Keratinocyte (primary cell): Measurements from ENCODE around the gene DHRSX. TPM values are rescaled to one million over a fixed set of nuclear protein-coding genes. Genes with fewer than 3 reads are reported as not detected.

Experiments used
- DNase-seq: peaks from one replicate; pipeline ENCODE4 v3.0.0-alpha.2; 2011; ENCODE audit warnings: low read depth, missing footprints, low spot score
- FAIRE-seq: peaks from 2 replicates; lab custom pipeline; 2011; peaks lifted over from hg19 to GRCh38; lab: Jason Lieb, UNC
- H2AFZ ChIP-seq: 2 replicates; pipeline ENCODE4 v1.6.0; 2012; ENCODE audit warnings: low read length, control low read depth, inconsistent platforms; ENCODE audit not compliant: control insufficient read depth
- H3K27ac ChIP-seq: 2 replicates; pipeline ENCODE4 v1.5.1; 2011; ENCODE audit warnings: low read length; ENCODE audit not compliant: control insufficient read depth, insufficient read depth
- H3K27me3 ChIP-seq: 3 replicates; pipeline ENCODE4 v1.6.0; 2011; ENCODE audit warnings: low read length; ENCODE audit not compliant: control insufficient read depth, insufficient read depth; ENCODE audit errors: extremely low read depth
- H3K36me3 ChIP-seq, 2 experiments: 2 replicates in 1 of 2; 3 replicates in 1 of 2; pipeline ENCODE4 v1.5.1; 2011; ENCODE audit warnings: low read length in 2 of 2, mild to moderate bottlenecking in 1 of 2; ENCODE audit not compliant: control insufficient read depth in 2 of 2, insufficient read depth in 2 of 2; ENCODE audit errors: extremely low read depth in 1 of 2
- H3K4me1 ChIP-seq: 3 replicates; pipeline ENCODE4 v1.5.1; 2011; ENCODE audit warnings: low read length; ENCODE audit not compliant: control insufficient read depth, insufficient read depth; ENCODE audit errors: extremely low read depth
- H3K4me2 ChIP-seq: 3 replicates; pipeline ENCODE4 v1.6.0; 2011; ENCODE audit warnings: low read depth, low read length; ENCODE audit not compliant: control insufficient read depth, insufficient read depth; ENCODE audit errors: extremely low read depth
- H3K4me3 ChIP-seq, 3 experiments: fragments of 200-600 bp in 1 of 3; sonication (generic) in 1 of 3; 2 replicates in 2 of 3; 3 replicates in 1 of 3; pipeline ENCODE4 v1.5.1; 2011 to 2016; ENCODE audit warnings: low read length in 3 of 3, mild to moderate bottlenecking in 3 of 3, control low read depth in 2 of 3, inconsistent platforms in 1 of 3, low read depth in 1 of 3, mixed read lengths in 1 of 3, mixed run types in 1 of 3, moderate library complexity in 1 of 3; ENCODE audit not compliant: control insufficient read depth in 2 of 3, insufficient read depth in 2 of 3; ENCODE audit errors: extremely low read depth in 1 of 3
- H3K79me2 ChIP-seq: 2 replicates; pipeline ENCODE4 v1.6.0; 2012; ENCODE audit warnings: low read length; ENCODE audit not compliant: control insufficient read depth, insufficient read depth
- H3K9ac ChIP-seq: 3 replicates; pipeline ENCODE4 v1.6.0; 2011; ENCODE audit warnings: low read length; ENCODE audit not compliant: control insufficient read depth, insufficient read depth; ENCODE audit errors: extremely low read depth
- H3K9me1 ChIP-seq: 3 replicates; pipeline ENCODE4 v1.6.0; 2011; ENCODE audit warnings: low read length; ENCODE audit not compliant: control insufficient read depth, insufficient read depth; ENCODE audit errors: extremely low read depth
- H3K9me3 ChIP-seq: 2 replicates; pipeline ENCODE4 v1.5.1; 2012; ENCODE audit warnings: low read depth, low read length; ENCODE audit not compliant: control insufficient read depth
- H4K20me1 ChIP-seq: 3 replicates; pipeline ENCODE4 v1.6.0; 2011; ENCODE audit warnings: low read length; ENCODE audit not compliant: control insufficient read depth, insufficient read depth; ENCODE audit errors: extremely low read depth
- EZH2 ChIP-seq: IDR thresholded peaks from one replicate; pipeline ENCODE4 v1.6.1; 2012; ENCODE audit warnings: inconsistent platforms, mild to moderate bottlenecking, low read length, moderate library complexity
- dilution Hi-C: fragments of 300-500 bp; cut with MboI; formaldehyde crosslinking; loops from one replicate; pipeline ENCODE4 v1.7.0; 2020; ENCODE audit warnings: low sequenced_read_pairs; ENCODE audit not compliant: extremely low pct_ligation_motif_present
- polyA plus RNA-seq, 5 experiments: library from polyadenylated mRNA; depleted of rRNA in 3 of 5; stranded (reverse) in 3 of 5; stranded (forward) in 1 of 5; unstranded in 1 of 5; fragments of >200 nt; gene quantifications; 1 replicate in 1 of 5; 2 replicates in 3 of 5; 3 replicates in 1 of 5; pipeline versions ENCODE4 v1.2.1 to v1.2.3, GENCODE V29; 2011 to 2012; ENCODE audit warnings: missing spikeins in 2 of 5, low read depth in 1 of 5, low replicate concordance in 1 of 5
- TF ChIP-seq, protein P1 (sequence below), 3 experiments: IDR thresholded peaks in 1 of 3; conservative IDR thresholded peaks in 1 of 3; optimal IDR thresholded peaks in 1 of 3; 2 replicates in 2 of 3; 3 replicates in 1 of 3; pipeline versions ENCODE3 to v1.5.1; 2011; ENCODE audit warnings: low read length in 3 of 3, mild to moderate bottlenecking in 3 of 3, moderate library complexity in 2 of 3, control low read depth in 1 of 3, inconsistent platforms in 1 of 3; ENCODE audit not compliant: insufficient read depth in 2 of 3; ENCODE audit errors: extremely low read depth in 1 of 3

DHRSX gene
- polyA plus RNA-seq, 1 donor (not counting 4 experiments of a cell fraction or from before 2014, with no cell fraction given), result 20.4 TPM

GRCh38 chrX:2177541-2177940 lies 323.2 kb downstream of the DHRSX start:
- Histone ChIP-seq H4K20me1 (no peaks in the 10 kb centered on the region), H3K27ac (no peak overlapping the region), H3K9ac (no peak overlapping the region), H3K9me1 (no peaks in the 10 kb centered on the region), H3K36me3 (no peaks in the 10 kb centered on the region), H3K79me2 (no peaks in the 10 kb centered on the region), H3K4me1 (no peaks in the 10 kb centered on the region), H3K4me2 (no peak overlapping the region), H3K27me3 (no peaks in the 10 kb centered on the region), H3K4me3 (no peak overlapping the region), H3K9me3 (peaks cover 17% of the 10 kb centered on the region), H2AFZ (no peak overlapping the region)
- FAIRE-seq, result no peak
- dilution Hi-C loops, result no loop called here
- DNase-seq, result no peak
- TF ChIP-seq, protein P1, sequence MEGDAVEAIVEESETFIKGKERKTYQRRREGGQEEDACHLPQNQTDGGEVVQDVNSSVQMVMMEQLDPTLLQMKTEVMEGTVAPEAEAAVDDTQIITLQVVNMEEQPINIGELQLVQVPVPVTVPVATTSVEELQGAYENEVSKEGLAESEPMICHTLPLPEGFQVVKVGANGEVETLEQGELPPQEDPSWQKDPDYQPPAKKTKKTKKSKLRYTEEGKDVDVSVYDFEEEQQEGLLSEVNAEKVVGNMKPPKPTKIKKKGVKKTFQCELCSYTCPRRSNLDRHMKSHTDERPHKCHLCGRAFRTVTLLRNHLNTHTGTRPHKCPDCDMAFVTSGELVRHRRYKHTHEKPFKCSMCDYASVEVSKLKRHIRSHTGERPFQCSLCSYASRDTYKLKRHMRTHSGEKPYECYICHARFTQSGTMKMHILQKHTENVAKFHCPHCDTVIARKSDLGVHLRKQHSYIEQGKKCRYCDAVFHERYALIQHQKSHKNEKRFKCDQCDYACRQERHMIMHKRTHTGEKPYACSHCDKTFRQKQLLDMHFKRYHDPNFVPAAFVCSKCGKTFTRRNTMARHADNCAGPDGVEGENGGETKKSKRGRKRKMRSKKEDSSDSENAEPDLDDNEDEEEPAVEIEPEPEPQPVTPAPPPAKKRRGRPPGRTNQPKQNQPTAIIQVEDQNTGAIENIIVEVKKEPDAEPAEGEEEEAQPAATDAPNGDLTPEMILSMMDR (optimal IDR thresholded peaks at IDR 0.05 in 1 of 3, IDR thresholded peaks at IDR 0.05 in 1 of 3, conservative IDR thresholded peaks at IDR 0.05 in 1 of 3; ENCODE audit: extremely low read depth in 1 of 3, insufficient read depth in 2 of 3, low read length in 3 of 3), result no peak
- no peak for TF ChIP-seq EZH2

GRCh38 chrX:2176733-2177132 lies 324.0 kb downstream of the DHRSX start:
- dilution Hi-C loops, result no loop called here
- Histone ChIP-seq H3K27me3 (no peaks in the 10 kb centered on the region), H3K79me2 (no peaks in the 10 kb centered on the region), H3K9me3 (peaks cover 17% of the 10 kb centered on the region), H3K4me1 (no peaks in the 10 kb centered on the region), H3K36me3 (no peaks in the 10 kb centered on the region), H3K4me3 (no peak overlapping the region), H3K9ac (no peak overlapping the region), H3K27ac (no peak overlapping the region), H3K9me1 (no peaks in the 10 kb centered on the region), H2AFZ (no peak overlapping the region), H4K20me1 (no peaks in the 10 kb centered on the region), H3K4me2 (no peak overlapping the region)
- FAIRE-seq (no peak), DNase-seq (no peak)
- TF ChIP-seq, protein P1 (optimal IDR thresholded peaks at IDR 0.05 in 1 of 3, IDR thresholded peaks at IDR 0.05 in 1 of 3, conservative IDR thresholded peaks at IDR 0.05 in 1 of 3; ENCODE audit: extremely low read depth in 1 of 3, insufficient read depth in 2 of 3, low read length in 3 of 3), result no peak
- no peak for TF ChIP-seq EZH2
